Measurements from ENCODE around the gene TNRC18. TPM values are rescaled to one million over a fixed set of nuclear protein-coding genes. Genes with fewer than 3 reads are reported as not detected.
"Not testable (repeated sequence)": the region's sequence is repeated elsewhere in the genome, so short reads cannot be mapped to it uniquely, and the experiment has no call there.

The TNRC18 gene
- total and polyA plus RNA-seq, 12 donors: 10.1 to 42.3 (median 30.3) TPM

DNA sequence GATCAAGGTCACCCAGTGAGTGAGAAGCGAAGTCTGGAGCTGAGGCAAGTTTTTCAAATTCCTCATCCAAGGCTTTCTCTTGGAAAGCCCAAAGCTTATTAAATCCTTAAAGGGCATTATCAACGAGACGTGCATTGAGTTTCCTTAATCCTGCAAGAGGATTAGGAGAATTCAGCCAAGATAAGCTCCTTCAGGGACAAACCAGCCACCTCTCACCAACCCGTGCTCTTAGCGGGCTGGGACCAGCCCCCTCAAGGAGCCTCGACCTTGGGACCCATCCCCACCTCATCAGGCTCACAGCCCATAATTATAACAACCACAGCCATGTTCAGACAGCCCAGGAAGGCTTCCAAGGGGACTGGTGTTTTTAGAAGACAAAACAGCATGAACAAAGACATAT is 152.8 kb downstream of the TNRC18 start:
- no peak overlapping the region for H3K4me3 ChIP-seq
- H3K27me3 ChIP-seq: peaks cover 0 to 14% (median 0%) of the 10 kb centered on the region in 7 donors
- H3K4me1 ChIP-seq: no peaks in the 10 kb centered on the region
- TF ChIP-seq, protein P1, sequence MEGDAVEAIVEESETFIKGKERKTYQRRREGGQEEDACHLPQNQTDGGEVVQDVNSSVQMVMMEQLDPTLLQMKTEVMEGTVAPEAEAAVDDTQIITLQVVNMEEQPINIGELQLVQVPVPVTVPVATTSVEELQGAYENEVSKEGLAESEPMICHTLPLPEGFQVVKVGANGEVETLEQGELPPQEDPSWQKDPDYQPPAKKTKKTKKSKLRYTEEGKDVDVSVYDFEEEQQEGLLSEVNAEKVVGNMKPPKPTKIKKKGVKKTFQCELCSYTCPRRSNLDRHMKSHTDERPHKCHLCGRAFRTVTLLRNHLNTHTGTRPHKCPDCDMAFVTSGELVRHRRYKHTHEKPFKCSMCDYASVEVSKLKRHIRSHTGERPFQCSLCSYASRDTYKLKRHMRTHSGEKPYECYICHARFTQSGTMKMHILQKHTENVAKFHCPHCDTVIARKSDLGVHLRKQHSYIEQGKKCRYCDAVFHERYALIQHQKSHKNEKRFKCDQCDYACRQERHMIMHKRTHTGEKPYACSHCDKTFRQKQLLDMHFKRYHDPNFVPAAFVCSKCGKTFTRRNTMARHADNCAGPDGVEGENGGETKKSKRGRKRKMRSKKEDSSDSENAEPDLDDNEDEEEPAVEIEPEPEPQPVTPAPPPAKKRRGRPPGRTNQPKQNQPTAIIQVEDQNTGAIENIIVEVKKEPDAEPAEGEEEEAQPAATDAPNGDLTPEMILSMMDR (IDR thresholded peaks at IDR 0.05): no peak
- intact Hi-C loops (cut with DNase I): no loop called here
- WGBS, 2 donors: 30 to 34% methylated on average over 4 to 6 of the region's 6 CpGs
- ATAC-seq: no peak
- H3K9me3 ChIP-seq: no peaks in the 10 kb centered on the region
- no peaks in the 10 kb centered on the region for H3K36me3 ChIP-seq
- no peak for DNase-seq
- no peak overlapping the region for H3K27ac ChIP-seq

DNA sequence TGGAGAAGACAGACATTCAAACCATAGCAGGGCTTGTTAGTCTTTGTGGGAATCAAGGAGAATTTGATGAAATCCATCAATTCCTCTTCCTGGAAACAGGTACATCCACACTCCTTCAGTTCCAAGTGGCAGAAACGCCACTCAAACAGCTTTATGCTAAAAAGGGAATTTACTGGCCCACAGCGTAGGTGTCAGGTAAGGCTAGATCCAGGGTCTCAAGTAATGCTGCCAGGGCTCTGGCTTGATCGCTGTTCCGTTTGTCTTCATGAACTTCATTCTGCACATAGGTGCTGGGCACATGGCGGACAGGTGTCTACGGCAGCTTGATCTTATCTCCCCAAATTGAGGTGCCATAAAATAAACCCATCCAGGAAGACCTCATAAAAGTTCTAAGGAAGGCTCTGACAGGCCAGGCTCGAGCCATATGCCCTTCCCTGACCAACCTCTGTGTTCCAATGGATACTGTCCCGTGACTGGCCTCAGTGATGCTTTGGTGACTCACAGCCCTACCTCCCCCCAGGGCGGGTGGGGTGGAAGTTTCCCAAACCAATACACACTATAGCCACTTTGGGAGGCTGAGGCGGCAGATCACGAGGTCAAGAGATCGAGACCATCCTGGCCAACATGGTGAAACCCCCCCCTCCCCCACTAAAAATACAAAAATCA is 153.5 kb downstream of the TNRC18 start:
- H3K9me3 ChIP-seq; DNase-seq; H3K36me3 ChIP-seq; H3K4me3 ChIP-seq; H3K4me1 ChIP-seq; H3K27ac ChIP-seq; ATAC-seq; intact Hi-C loops (cut with DNase I): not testable (repeated sequence)
- 79 to 81% methylated on average over 12 of the region's 12 CpGs for WGBS, 2 donors
- H3K27me3 ChIP-seq: peaks cover 0 to 14% (median 0%) of the 10 kb centered on the region in 7 donors

DNA sequence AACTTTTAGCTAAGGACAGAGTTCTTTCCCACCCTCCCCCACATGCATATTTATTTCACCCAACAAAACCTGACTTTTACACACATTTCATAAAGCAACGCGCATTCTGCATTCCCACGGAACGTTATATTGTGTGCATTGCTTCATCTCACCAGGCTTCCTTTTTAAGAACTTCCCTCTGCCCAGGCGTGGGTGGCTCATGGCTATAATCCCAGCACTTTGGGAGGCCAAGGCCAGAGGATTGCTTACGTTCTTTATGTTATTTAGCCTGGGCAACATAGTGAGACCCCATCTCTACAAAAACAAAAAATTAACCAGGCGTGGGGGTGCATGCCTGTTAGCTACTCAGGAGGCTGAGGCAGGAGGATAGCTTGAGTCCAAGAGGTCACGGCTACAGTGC is 155.8 kb downstream of the TNRC18 start:
- H3K27me3 ChIP-seq; H3K9me3 ChIP-seq; H3K36me3 ChIP-seq; H3K4me1 ChIP-seq; DNase-seq; H3K27ac ChIP-seq; H3K4me3 ChIP-seq; ATAC-seq; intact Hi-C loops (cut with DNase I): not testable (repeated sequence)
- WGBS, 2 donors: 83 to 90% methylated on average over 8 of the region's 8 CpGs

DNA sequence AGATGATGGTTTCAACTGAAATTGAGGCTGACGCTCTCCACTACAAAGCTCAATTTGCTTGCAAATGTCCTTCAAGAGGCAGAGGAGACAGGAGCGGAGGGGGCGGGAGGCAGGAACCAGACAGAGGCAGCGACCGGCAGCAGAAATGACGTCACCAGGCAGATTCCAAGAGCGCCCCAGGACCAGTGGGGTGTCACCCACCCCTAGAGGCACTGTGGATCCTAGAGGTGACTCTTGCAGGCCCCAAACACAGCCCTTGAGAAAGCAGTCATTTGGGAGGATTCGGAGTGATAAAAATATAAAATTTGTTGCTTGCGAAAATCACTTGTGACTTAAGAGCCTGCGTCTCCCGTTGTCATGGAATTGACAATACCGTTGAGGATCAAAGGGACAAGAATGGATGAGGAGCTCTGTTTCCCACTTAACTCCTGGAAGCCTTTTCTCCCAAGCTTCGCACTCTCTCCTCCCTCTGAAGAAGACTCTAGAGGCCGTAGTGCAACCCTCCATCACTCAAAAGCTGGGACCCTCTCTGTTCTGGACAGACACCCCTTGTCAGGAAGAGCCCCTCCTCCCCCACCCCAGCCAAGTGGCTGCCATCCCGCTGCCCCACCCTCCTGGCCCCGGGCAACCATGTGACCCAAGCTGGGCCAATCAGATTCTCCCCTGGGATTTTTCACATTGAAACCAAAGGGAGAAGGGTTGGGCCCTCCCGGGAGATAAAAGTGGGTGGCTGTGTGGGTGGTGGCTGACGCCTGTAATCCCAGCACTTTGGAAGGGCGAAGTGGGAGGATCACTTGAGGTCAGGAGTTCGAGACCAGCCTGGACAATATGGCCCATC is 157.2 kb downstream of the TNRC18 start:
- no peaks in the 10 kb centered on the region for H3K4me1 ChIP-seq
- H3K27me3 ChIP-seq: peaks cover 0 to 10% (median 0%) of the 10 kb centered on the region in 7 donors
- H3K9me3 ChIP-seq: no peaks in the 10 kb centered on the region
- TF ChIP-seq, protein P1 (IDR thresholded peaks at IDR 0.05): no peak
- intact Hi-C loops (cut with DNase I): no loop called here
- ATAC-seq (no peak), DNase-seq (no peak)
- WGBS, 2 donors: 60 to 68% methylated on average over 20 of the region's 20 CpGs
- no peak overlapping the region for H3K27ac ChIP-seq
- H3K4me3 ChIP-seq: no peak overlapping the region
- H3K36me3 ChIP-seq: no peaks in the 10 kb centered on the region

DNA sequence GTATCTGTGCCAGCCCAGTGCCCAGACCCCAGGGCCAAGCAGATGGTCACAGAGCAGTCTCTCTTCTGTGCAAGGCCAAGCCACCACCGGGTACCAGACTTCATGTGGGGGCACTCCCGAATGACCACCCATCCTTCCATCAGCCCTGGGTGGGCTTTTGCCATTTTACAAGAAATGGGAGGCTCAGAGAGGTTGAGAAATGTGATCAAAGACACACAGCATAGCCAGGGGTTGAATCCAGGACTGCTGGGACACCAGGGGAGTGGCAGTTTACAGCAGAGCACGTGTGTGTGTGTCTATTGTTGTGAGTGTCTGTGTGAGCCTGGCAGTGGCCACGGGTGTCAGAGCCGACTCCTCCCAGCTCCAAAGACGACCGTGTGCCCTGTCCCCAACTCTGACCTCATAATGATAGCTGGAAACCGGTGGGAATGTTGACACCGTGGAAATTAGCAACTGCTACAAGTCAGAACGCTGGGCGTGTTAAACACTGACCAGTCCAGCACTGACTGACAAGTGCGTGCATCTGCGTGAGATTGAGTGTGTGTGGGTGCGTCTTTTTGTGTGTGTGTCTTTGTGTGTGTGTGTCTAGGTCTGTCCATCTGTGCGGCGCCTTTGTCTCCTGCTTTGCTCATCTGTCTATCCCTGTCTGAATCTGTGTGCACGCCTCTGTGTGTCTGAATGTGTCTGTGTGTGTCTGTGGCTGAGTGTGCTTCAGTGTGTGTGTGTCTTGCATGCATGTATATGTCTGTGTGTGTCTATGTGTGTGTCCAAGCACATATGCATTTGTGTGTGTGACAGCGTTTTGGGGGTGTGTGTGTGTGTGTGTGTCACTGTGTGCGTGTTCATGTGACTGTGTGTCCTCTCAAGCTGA is 158.1 kb downstream of the TNRC18 start:
- Histone ChIP-seq H3K36me3 (no peaks in the 10 kb centered on the region), H3K27me3 (peaks cover 0 to 10% (median 0%) of the 10 kb centered on the region in 7 donors), H3K9me3 (no peaks in the 10 kb centered on the region), H3K4me3 (no peak overlapping the region), H3K27ac (no peak overlapping the region), H3K4me1 (no peaks in the 10 kb centered on the region)
- ATAC-seq: peak in 1 of 8 donors; percentile 30
- DNase-seq: no peak
- TF ChIP-seq, protein P1 (IDR thresholded peaks at IDR 0.05): no peak
- WGBS, 2 donors: 57 to 60% methylated on average over 19 of the region's 19 CpGs
- intact Hi-C loops (cut with DNase I): no loop called here

DNA sequence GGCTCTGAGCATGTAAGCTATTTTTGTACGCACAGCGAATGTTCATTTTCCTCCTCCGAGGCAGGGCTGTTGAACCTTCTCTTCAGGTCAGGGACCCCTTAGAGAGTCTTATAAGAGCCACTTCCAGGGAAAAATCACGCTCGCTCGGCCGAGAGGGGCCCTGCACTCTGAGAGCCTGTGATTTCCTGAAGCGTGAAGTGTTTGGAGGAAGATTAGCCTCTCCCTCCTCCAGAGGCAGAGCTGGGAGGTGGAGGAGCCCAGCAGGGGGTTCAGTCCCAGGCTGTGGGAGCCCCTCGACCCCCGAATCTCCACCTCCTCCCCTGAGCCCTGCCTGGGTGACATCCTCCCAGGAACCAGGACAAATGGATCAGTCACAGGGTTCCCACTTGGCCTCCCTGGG is 160.6 kb downstream of the TNRC18 start:
- H3K36me3 ChIP-seq; H3K4me1 ChIP-seq; H3K4me3 ChIP-seq; intact Hi-C loops (cut with DNase I); ATAC-seq; H3K27ac ChIP-seq; DNase-seq; H3K9me3 ChIP-seq; H3K27me3 ChIP-seq: not testable (repeated sequence)
- WGBS, 2 donors: 64 to 67% methylated on average over 10 of the region's 10 CpGs

DNA sequence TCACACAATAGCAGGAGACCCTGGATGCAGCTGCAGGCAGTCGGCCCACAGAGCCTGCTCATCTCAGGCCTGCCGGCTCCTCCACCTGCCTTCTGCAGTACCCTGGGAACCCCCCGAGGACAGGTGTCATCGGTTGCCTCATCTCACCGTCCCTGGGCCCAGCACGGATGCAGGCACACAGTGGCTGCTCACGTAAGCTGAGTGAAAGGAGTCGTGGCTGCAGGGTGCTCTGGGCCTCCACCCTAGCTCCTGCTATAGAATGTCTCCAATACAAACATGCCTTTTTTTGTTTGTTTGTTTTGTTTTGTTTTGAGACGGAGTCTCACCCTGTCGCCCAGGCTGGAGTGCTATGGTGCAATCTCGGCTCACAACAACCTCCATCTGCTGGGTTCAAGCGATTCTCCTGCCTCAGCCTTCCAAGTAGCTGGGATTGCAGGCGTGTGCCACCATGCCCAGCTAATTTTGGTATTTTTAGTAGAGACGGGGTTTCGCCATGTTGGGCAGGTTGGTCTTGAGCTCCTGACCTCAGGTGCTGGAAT is 163.0 kb downstream of the TNRC18 start:
- intact Hi-C loops (cut with DNase I); H3K27me3 ChIP-seq; H3K4me3 ChIP-seq; ATAC-seq; H3K36me3 ChIP-seq; H3K9me3 ChIP-seq; H3K4me1 ChIP-seq; DNase-seq; H3K27ac ChIP-seq: not testable (repeated sequence)
- WGBS, 2 donors: 87 to 90% methylated on average over 15 of the region's 15 CpGs
